Adrenal gland (tissue), 5 donors: Measurements from ENCODE around the gene TAGLN3.

Experiments
- CTCF ChIP-seq, 6 experiments: fragments of 450-650 bp in 4 of 6; fragments of 200-600 bp in 2 of 6; sonication (generic) in 1 of 6; IDR thresholded peaks; 1 replicate in 5 of 6; 2 replicates in 1 of 6; pipeline versions ENCODE4 v1.5.1 to v1.8.0; 2016 to 2021; ENCODE audit warnings: antibody characterized with exemption in 6 of 6, mild to moderate bottlenecking in 2 of 6, moderate library complexity in 1 of 6
- POLR2A ChIP-seq, 2 donors: fragments of 450-650 bp; IDR thresholded peaks; one replicate each; pipeline ENCODE4 v1.6.1; 2017; ENCODE audit warnings: antibody characterized with exemption in 2 of 2, mild to moderate bottlenecking in 2 of 2, moderate library complexity in 1 of 2
- donor health status: DM: no; HTN: no; CAD: no.

GRCh38 chr3:111956995-111957734 lies 41.6 kb upstream of the TAGLN3 start:
- TF ChIP-seq CTCF (IDR thresholded peaks at IDR 0.05) = no peak
- TF ChIP-seq POLR2A (IDR thresholded peaks at IDR 0.05) = no peak
